Measurements from ENCODE around the gene ERGIC1.

Gene ERGIC1

DNA sequence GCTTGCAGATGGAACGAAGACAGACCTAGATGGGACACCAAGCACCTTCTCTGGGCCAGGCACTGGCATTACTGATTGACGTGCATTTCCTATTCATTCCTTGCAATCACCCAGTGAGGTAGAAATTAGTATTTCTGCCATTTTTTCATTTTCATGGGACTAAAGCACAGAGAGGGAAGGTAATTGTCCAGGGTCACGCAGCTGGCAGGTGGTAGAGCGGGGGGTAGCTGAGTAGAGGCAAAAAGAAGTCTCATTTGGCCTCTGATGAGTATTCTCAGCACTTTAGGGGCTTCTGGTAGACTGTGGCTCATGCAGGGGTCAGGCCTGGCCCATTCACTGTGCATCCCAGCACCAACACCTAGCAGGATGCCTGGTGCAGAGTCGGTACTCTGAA, 43.6 kb upstream of the ERGIC1 start:
- no peak overlapping the region for H3K4me3 ChIP-seq (replicated peaks; ENCODE audit: low read depth, low read length)
- no peak for DNase-seq (ENCODE audit: low read depth)

DNA sequence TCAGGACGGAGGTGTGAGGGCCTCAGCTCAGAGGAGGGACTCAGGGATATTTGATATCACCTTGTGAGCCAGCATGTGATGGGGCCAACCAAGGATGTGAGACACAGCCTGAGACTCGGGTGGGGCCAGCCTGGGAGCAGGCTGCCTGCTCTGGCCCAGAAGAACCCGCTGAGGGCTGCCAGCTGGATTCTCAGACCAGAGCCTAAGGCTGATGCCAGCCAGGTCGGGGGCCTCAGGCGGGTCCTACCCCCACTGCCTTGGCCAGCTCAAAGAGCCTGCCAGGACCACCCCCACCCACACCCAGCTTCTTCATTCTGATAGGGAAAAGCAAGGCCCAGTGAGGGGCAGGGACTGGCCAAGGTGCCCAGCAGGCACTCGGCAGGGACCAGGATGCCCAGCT, 42.8 kb upstream of the ERGIC1 start:
- H3K4me3 ChIP-seq (replicated peaks; ENCODE audit: low read depth, low read length) = no peak overlapping the region
- TF ChIP-seq, protein P1, sequence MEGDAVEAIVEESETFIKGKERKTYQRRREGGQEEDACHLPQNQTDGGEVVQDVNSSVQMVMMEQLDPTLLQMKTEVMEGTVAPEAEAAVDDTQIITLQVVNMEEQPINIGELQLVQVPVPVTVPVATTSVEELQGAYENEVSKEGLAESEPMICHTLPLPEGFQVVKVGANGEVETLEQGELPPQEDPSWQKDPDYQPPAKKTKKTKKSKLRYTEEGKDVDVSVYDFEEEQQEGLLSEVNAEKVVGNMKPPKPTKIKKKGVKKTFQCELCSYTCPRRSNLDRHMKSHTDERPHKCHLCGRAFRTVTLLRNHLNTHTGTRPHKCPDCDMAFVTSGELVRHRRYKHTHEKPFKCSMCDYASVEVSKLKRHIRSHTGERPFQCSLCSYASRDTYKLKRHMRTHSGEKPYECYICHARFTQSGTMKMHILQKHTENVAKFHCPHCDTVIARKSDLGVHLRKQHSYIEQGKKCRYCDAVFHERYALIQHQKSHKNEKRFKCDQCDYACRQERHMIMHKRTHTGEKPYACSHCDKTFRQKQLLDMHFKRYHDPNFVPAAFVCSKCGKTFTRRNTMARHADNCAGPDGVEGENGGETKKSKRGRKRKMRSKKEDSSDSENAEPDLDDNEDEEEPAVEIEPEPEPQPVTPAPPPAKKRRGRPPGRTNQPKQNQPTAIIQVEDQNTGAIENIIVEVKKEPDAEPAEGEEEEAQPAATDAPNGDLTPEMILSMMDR (IDR thresholded peaks at IDR 0.05; ENCODE audit: low read length, missing control alignments) = no peak
- DNase-seq (ENCODE audit: low read depth) = no peak

More for the DNA sequence above, 43.6 kb upstream of the ERGIC1 start:
- TF ChIP-seq, protein P1 (IDR thresholded peaks at IDR 0.05; ENCODE audit: low read length, missing control alignments) = no peak

DNA sequence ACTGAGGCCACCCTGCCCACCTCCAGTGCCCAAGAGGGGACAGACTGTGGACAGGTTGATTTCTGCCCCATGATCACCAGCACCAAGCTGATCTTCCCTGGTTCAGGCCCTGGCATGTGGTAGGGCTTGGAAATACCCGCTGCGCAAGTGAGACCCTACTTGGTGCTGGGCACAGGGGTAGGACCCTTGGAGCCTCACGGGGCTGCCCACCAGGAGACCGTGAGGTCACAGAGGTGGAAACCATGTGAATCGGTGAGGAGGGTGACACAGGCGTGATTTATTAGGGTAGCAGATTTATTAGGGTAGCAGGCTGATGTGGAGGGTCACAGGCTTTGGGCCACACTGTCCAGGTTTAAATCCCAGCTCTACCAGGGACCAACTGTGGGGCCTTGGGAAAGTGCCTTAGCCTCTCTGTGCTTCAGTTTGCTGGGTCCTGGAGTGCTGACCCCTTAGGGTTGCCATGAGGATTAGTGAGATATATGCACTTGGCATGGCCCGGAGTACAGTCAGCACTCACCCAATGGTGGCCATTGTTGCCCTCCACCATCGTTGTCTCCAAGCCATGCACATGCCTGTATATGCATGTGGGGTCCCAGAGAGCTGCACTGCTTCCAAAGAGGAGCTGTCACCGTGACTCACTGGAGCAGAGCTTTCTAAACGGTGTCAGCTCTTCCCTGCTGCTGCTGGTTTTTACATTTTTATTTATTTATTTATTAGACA, 42.2 kb upstream of the ERGIC1 start:
- DNase-seq (ENCODE audit: low read depth) = no peak
- H3K4me3 ChIP-seq (replicated peaks; ENCODE audit: low read depth, low read length) = no peak overlapping the region
- TF ChIP-seq, protein P1 (IDR thresholded peaks at IDR 0.05; ENCODE audit: low read length, missing control alignments) = no peak

DNA sequence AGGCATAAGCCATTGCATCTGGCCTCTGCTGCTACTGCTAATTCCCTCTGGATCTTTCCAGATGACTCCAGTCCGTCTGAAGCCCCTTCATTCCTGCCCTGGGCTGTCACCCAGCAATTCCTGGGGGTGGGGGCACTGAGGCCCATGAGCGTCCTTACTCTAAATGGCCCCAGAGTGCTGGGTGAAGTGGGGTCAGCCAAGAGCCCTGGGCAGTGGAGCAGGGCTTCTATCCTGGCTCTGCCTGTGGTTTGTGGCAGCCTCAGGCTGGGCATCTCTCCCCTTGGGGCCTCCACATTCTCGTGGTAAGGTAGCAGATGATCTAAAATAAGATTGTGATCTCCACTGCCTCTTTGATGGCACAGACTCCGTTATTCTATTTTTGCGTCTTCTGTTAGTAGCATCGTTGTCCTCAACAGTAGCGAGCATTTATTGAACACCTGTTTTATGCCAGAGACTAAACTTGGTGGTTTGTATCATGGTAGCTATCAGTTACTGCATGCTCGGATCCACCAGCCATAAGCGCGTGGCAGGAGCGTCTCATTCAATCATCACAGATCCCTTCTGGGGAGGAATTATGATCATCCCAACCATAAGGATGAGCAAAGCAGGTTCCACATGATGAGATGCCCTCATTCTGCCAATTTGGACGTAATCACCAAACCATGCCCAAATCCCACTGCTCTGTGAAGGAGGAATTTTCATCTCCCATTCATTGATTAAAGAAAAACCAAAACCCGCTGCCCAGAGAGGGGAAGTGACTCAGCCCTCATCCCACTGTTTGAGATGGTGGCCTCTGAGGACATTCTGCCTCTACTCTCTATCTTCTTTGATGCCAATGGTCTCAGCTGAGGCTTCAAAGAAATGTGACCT, 41.1 kb upstream of the ERGIC1 start:
- TF ChIP-seq, protein P1 (IDR thresholded peaks at IDR 0.05; ENCODE audit: low read length, missing control alignments) = no peak
- DNase-seq (ENCODE audit: low read depth) = no peak
- no peak overlapping the region for H3K4me3 ChIP-seq (replicated peaks; ENCODE audit: low read depth, low read length)

DNA sequence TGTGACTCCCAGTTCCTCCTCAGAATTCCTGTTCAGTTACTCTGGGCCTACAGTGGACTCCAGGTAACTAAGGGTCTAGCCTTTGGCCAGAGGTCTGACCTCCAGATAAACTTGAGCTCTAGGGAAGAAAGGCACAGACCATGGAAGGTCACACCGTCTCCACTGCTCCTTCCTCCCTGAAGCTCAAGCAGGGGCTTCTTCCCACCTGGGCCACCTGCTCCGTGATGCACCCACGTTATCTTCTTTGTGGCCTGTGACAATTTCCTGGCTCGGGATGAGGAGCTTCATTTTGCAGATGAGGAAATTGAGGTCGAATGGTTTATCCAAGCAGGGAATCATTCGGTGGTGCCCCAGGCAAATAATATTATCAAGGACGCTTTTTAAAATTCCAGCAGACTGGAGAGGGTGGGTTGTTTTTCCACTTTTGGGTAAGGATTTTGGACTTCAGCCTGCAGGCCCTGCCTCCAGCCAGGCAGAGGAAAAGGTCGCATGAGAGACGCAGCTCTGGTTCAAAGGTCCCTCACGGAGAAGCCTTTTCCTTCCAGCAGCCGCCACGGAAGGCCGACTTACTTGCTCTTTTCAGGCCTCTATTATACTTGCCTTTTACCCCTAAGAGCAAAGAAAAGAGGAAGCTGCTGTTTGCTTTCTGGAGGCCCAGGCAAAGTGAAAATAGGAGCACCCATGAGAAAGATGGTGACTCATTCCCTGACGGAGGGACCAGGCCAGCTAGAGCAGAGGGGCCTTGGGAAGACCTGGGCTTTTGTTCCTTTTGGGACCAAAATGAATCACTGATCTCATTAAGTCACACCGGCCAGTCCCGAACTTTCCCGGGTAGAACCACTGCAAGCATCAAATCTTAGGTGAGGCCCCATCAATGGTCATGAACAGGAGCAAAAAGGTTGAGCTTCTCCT, 40.2 kb upstream of the ERGIC1 start:
- TF ChIP-seq, protein P1 (IDR thresholded peaks at IDR 0.05; ENCODE audit: low read length, missing control alignments) = no peak
- DNase-seq (ENCODE audit: low read depth) = peak; percentile 61
- H3K4me3 ChIP-seq (replicated peaks; ENCODE audit: low read depth, low read length) = no peak overlapping the region

- peak; percentile 100 for DNase-seq (ENCODE audit: low read depth)
- H3K4me3 ChIP-seq (replicated peaks; ENCODE audit: low read depth, low read length) = no peak overlapping the region
- TF ChIP-seq, protein P1 (IDR thresholded peaks at IDR 0.05; ENCODE audit: low read length, missing control alignments) = peak; percentile 7
Measured at GRCh38 chr5:172795318-172795977, 38.6 kb upstream of the ERGIC1 start.

All from fibroblast of pulmonary artery (primary cell).